GM12878 (cell line): ENCODE data around the gene PDK1. TPM values are rescaled to one million over a fixed set of nuclear protein-coding genes. Genes with fewer than 3 reads are reported as not detected.
"Not testable (repeated sequence)": the region's sequence is repeated elsewhere in the genome, so short reads cannot be mapped to it uniquely, and the experiment has no call there.

Experiments
- ATAC-seq: fragments of 200-7000 bp; cut with Tn5 transposase; 3 replicates; pipeline ENCODE4 v1.9.1; 2020; ENCODE audit warnings: mild to moderate bottlenecking, moderate library complexity
- BruUV-seq: library from RNA; stranded (reverse); fragments of 400-500 nt; replicated peaks from 2 replicates; lab custom pipeline; 2021; lab: Mats Ljungman, UMichigan
- CTCF ChIA-PET: fragments of 300-600 bp; sonication (Branson Sonifier 250); formaldehyde crosslinking; extraction: SDS; loops from one replicate; lab custom pipeline; 2021; ENCODE audit warnings: inconsistent platforms; lab: Yijun Ruan, JAX
- POLR2A ChIA-PET: fragments of 350-600 bp; formaldehyde crosslinking; extraction: SDS; loops from one replicate; lab custom pipeline; 2021; ENCODE audit warnings: inconsistent platforms; lab: Charles Lee
- RAD21 ChIA-PET: fragments of 300-600 bp; sonication (Branson Sonifier 250); formaldehyde crosslinking; loops from one replicate; lab custom pipeline; 2023; ENCODE audit warnings: antibody characterized with exemption; ENCODE audit not compliant: unreplicated experiment; lab: Charles Lee
- SMC1A ChIA-PET: fragments of 300-600 bp; sonication (Branson Sonifier 250); formaldehyde crosslinking; loops from one replicate; lab custom pipeline; 2023; ENCODE audit not compliant: unreplicated experiment, uncharacterized antibody; lab: Charles Lee
- DNase-seq: peaks from one replicate; pipeline ENCODE4 v3.0.0-alpha.2; 2011; ENCODE audit warnings: low read depth, low spot score
- FAIRE-seq: peaks from 3 replicates; lab custom pipeline; 2011; peaks lifted over from hg19 to GRCh38; lab: Jason Lieb, UNC
- H2AFZ ChIP-seq: 2 replicates; pipeline ENCODE4 v1.6.0; 2011; ENCODE audit warnings: low read depth, low read length, control low read depth; ENCODE audit not compliant: control insufficient read depth
- H3K27ac ChIP-seq: 2 replicates; pipeline ENCODE4 v1.5.1; 2011; ENCODE audit warnings: control low read depth; ENCODE audit not compliant: control insufficient read depth, insufficient read depth
- H3K27me3 ChIP-seq, 2 experiments: replicated peaks in 1 of 2; 2 replicates each; pipeline versions ENCODE4 v1.6.0 to v1.6.1; 2011; ENCODE audit warnings: low read length in 1 of 2; ENCODE audit not compliant: control insufficient read depth in 2 of 2, insufficient read depth in 2 of 2
- H3K36me3 ChIP-seq, 2 experiments: 2 replicates each; pipeline ENCODE4 v1.5.1; 2011; ENCODE audit warnings: low read length in 1 of 2; ENCODE audit not compliant: control insufficient read depth in 2 of 2, insufficient read depth in 2 of 2
- H3K4me1 ChIP-seq: 2 replicates; pipeline ENCODE4 v1.6.1; 2011; ENCODE audit warnings: mild to moderate bottlenecking, low read length, moderate library complexity, mixed read lengths; ENCODE audit not compliant: control insufficient read depth, insufficient read depth
- H3K4me2 ChIP-seq: 2 replicates; pipeline ENCODE4 v1.6.0; 2011; ENCODE audit warnings: control low read depth; ENCODE audit not compliant: control insufficient read depth, insufficient read depth
- H3K4me3 ChIP-seq: fragments of 200-600 bp; sonication (generic); 2 replicates; pipeline ENCODE4 v1.5.1; 2016
- H3K79me2 ChIP-seq: 2 replicates; pipeline ENCODE4 v1.6.0; 2011; ENCODE audit warnings: low read length; ENCODE audit not compliant: control insufficient read depth, insufficient read depth
- H3K9ac ChIP-seq: 2 replicates; pipeline ENCODE4 v1.8.0; 2011; ENCODE audit warnings: low read length, control low read depth, mixed read lengths; ENCODE audit not compliant: control insufficient read depth, insufficient read depth
- H3K9me3 ChIP-seq: replicated peaks from 3 replicates; pipeline ENCODE4 v1.5.1; 2011; ENCODE audit warnings: mild to moderate bottlenecking, low read length; ENCODE audit not compliant: control insufficient read depth, insufficient read depth
- H4K20me1 ChIP-seq: 2 replicates; pipeline ENCODE4 v1.6.0; 2011; ENCODE audit not compliant: control insufficient read depth, insufficient read depth
- E4F1 ChIP-seq: fragments of 450-650 bp; IDR thresholded peaks from 2 replicates; pipeline ENCODE4 v1.6.1; 2018; ENCODE audit warnings: borderline replicate concordance, mild to moderate bottlenecking; ENCODE audit not compliant: partially characterized antibody
- RUNX3 ChIP-seq: IDR thresholded peaks from 2 replicates; pipeline ENCODE4 v1.6.1; 2012; ENCODE audit warnings: low read length, inconsistent platforms
- ZNF207 ChIP-seq: fragments of 450-650 bp; IDR thresholded peaks from 2 replicates; pipeline ENCODE4 v1.6.1; 2014; ENCODE audit warnings: antibody characterized with exemption, mild to moderate bottlenecking, borderline replicate concordance
- WGBS: methylation state at CpG from one replicate; pipeline ENCODE4 v1.1.6; 2016; ENCODE audit warnings: low lambda C conversion rate; ENCODE audit not compliant: insufficient replicate concordance, insufficient coverage; ENCODE audit errors: missing lambda C conversion rate; 5-methylcytosine and 5-hydroxymethylcytosine counted together
- in situ Hi-C: fragments of 300-500 bp; cut with MboI; formaldehyde crosslinking; loops from 9 replicates; pipeline ENCODE4 v1.14.3; 2018; ENCODE audit warnings: mixed read lengths
- intact Hi-C: fragments of 100-400 bp; cut with micrococcal nuclease; formaldehyde crosslinking; loops from one replicate; pipeline ENCODE4 v1.14.2; 2022; ENCODE audit not compliant: unreplicated experiment
- polyA plus RNA-seq, 11 experiments: library from polyadenylated mRNA; depleted of rRNA in 4 of 11; unstranded in 6 of 11; stranded (reverse) in 5 of 11; fragments of >200 nt; fragmentation: Nextera tagmentation in 4 of 11; fragmentation: Illumina TruSeq in 1 of 11; extraction: Ambion mirVana in 4 of 11; extraction: Trizol in 1 of 11; gene quantifications; 1 replicate in 1 of 11; 2 replicates in 10 of 11; pipeline versions ENCODE4 v1.2.1 to v1.2.3, GENCODE V29; 2011 to 2016; ENCODE audit warnings: inconsistent platforms in 2 of 11, missing spikeins in 2 of 11, low read depth in 1 of 11
- total RNA-seq, 4 experiments: library from RNA; depleted of rRNA in 3 of 4; stranded (reverse); fragments of >200 nt in 3 of 4; fragmentation: Illumina TruSeq in 1 of 4; extraction: Trizol in 1 of 4; gene quantifications; 2 replicates each; pipeline versions ENCODE4 v1.2.1 to v1.2.3, GENCODE V29; 2013 to 2021

Gene PDK1
- total and polyA plus RNA-seq, 10 of the 15 experiments (the other 5 are each of a cell fraction or from before 2014, with no cell fraction given), result 5.3 to 128 (median 17.1) TPM

DNA sequence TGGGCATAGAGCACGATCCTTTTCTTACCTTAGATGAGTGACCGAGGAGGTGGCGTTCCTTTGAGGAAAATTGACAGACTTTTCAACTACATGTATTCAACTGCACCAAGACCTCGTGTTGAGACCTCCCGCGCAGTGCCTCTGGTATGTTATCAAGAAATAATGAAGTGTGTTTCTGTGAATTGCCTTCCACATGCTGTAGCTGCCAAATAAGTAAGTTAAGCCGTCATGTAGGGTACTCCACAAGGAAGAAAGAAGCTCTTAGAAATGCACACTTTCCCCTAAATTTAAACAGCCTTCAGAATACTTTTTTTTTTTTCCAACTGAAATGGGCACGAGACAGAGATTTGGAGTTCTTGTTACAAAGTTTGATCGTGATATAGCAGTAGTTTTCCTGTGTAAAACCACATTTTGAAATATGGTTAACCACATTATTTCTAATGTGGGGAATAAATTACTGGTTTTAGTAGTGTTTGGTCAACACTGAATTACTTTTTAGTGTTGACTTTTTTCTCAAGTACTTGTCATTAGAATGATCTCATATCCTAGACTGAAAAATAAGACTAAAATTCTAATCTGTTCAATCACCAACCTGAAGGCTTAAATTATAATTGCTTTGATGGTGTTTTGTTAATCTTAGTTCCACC lies 30.5 kb downstream of the PDK1 start:
- Histone ChIP-seq H3K27ac (no peak overlapping the region), H3K4me1 (peaks cover 4% of the 10 kb centered on the region), H3K4me3 (no peak overlapping the region), H3K9me3 (no peaks in the 10 kb centered on the region; the same call in 1 of the 3 replicates), H3K4me2 (no peak overlapping the region), H4K20me1 (no peaks in the 10 kb centered on the region), H3K79me2 (no peaks in the 10 kb centered on the region; the same call in 1 of the 2 replicates), H3K9ac (no peak overlapping the region), H3K36me3 (peaks cover 7 to 52% of the 10 kb centered on the region in 2 experiments), H3K27me3 (no peaks in the 10 kb centered on the region), H2AFZ (no peak overlapping the region)
- ATAC-seq (no peak), DNase-seq (no peak), FAIRE-seq (no peak)
- ChIA-PET POLR2A (interaction anchor here (0.6 kb wide), 1 partner anchor 28 kb away, joined by 3 read pairs; no protein-coding TSS in a partner anchor), SMC1A (interaction anchor here (1.6 kb wide), 1 partner anchor 11 kb away, joined by 5 read pairs; no protein-coding TSS in a partner anchor), CTCF (interaction anchor here (0.6 kb wide), 2 partner anchors 12 to 920 kb away, joined by 3 read pairs; no protein-coding TSS in a partner anchor), RAD21 (no interaction called here)
- in situ Hi-C loops, result no loop called here
- TF ChIP-seq ZNF207 (no peak), E4F1 (no peak), RUNX3 (peak; percentile 70)
- no TSS peak for BruUV-seq
- intact Hi-C loops, result no loop called here
- WGBS, result 78% methylated on average over 9 of the region's 9 CpGs

- in situ Hi-C loops, intact Hi-C loops, POLR2A ChIA-PET, BruUV-seq, H3K9me3 ChIP-seq, H3K4me2 ChIP-seq, H3K79me2 ChIP-seq, H4K20me1 ChIP-seq, H3K9ac ChIP-seq, H3K27me3 ChIP-seq, ATAC-seq, FAIRE-seq, H3K4me1 ChIP-seq, H2AFZ ChIP-seq, DNase-seq, RAD21 ChIA-PET, H3K4me3 ChIP-seq, H3K27ac ChIP-seq: not testable (repeated sequence)
- ChIA-PET CTCF (interaction anchor here (1.3 kb wide), 1 partner anchor 11 kb away, joined by 6 read pairs; no protein-coding TSS in a partner anchor), SMC1A (interaction anchor here (1.6 kb wide), 1 partner anchor 10 kb away, joined by 5 read pairs; no protein-coding TSS in a partner anchor)
- H3K36me3 ChIP-seq, result peaks cover 7 to 47% of the 10 kb centered on the region in 2 experiments
- 100% methylated on average over 9 of the region's 9 CpGs for WGBS
Observed at GRCh38 chr2:172587231-172587630, 31.3 kb downstream of the PDK1 start.
